AG09319 (cell line): ENCODE measurements around the gene RAMP1.

Experiments
- DNase-seq: peaks from one replicate; pipeline ENCODE4 v3.0.0-alpha.2; 2010; ENCODE audit warnings: low read depth; ENCODE audit errors: extremely low read depth
- CTCF ChIP-seq: IDR thresholded peaks from 2 replicates; pipeline ENCODE4 v1.5.1; 2011; ENCODE audit warnings: low read depth, mild to moderate bottlenecking, inconsistent platforms, low read length, moderate library complexity

RAMP1 gene

DNA sequence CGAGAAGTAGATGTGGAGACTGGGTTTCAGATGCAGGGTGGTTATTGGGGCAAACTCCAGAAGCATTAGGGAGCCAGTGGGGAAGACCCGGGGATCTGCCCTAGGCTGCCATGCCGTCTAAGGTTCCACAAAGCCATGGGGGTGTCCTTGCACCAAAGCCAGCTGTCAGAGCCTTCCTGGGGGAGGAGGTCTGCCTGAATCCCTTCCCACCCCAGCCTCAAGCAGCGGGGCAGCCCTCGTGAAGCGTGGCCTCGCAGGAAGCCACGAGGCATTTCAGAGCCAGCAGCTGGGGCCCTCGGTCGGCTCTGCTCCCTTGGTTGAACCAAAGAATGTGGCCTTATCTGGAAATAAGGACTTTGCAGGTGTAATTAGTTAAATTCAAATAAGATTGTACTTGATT, 56.2 kb downstream of the RAMP1 start:
- no peak for DNase-seq
- no peak for TF ChIP-seq CTCF

- no peak for DNase-seq
- no peak for TF ChIP-seq CTCF
Measured at GRCh38 chr2:237916296-237916695, 56.9 kb downstream of the RAMP1 start.

DNA sequence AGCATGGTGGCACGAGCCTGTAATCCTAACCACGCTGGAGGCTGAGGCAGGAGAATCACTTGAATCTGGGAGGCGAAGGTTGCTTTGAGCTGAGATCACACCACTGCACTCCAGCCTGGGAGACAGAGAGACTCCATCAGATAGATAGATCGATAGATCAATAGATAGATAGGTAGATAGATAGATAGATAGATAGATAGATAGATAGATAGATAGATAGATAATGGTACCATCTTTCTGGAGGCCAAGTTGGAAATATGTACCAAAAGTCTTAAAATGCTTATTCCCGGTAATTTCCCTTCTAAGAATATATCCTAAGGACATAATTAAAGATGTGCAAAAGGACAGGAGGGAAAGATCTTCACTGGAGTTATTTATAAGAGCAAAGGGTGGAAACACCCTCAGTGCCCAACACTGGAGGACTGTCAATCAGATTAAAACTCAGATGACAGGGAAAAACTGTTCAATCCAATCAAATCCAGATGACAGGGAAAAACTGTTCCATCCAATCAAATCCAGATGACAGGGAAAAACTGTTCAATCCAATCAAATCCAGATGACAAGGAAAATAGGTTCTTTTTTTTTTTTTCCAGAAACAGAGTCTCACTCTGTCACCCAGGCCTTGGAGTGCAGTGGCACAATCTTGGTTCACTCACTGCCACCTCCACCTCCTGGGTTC, 58.4 kb downstream of the RAMP1 start:
- no peak for TF ChIP-seq CTCF
- no peak for DNase-seq

DNA sequence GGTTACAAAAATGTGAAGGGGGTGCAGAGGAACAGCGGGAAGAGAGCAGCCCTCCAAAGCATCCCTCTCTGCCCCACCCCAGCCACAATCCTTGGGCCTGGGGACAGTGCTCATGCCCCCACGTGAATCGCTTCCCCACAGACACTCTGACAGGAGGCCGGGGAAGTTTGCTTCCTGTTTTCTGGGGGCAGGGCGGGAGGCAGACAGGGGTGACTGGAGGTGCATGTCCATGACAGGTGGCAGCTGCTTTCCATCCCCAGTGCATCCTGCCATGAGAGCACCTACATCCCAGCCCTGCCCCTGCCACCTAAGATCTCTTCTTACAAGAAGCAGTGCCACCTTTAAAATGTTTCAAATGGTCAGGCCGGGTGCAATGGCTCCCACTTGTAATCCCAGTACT, 60.2 kb downstream of the RAMP1 start:
- no peak for DNase-seq

GRCh38 chr2:237920673-237921072, 61.2 kb downstream of the RAMP1 start:
- DNase-seq = no peak
- TF ChIP-seq CTCF = no peak

More for the DNA sequence above, 60.2 kb downstream of the RAMP1 start:
- TF ChIP-seq CTCF = no peak

- no peak for DNase-seq
- no peak for TF ChIP-seq CTCF
Measured at GRCh38 chr2:237921967-237922492, 62.6 kb downstream of the RAMP1 start.

DNA sequence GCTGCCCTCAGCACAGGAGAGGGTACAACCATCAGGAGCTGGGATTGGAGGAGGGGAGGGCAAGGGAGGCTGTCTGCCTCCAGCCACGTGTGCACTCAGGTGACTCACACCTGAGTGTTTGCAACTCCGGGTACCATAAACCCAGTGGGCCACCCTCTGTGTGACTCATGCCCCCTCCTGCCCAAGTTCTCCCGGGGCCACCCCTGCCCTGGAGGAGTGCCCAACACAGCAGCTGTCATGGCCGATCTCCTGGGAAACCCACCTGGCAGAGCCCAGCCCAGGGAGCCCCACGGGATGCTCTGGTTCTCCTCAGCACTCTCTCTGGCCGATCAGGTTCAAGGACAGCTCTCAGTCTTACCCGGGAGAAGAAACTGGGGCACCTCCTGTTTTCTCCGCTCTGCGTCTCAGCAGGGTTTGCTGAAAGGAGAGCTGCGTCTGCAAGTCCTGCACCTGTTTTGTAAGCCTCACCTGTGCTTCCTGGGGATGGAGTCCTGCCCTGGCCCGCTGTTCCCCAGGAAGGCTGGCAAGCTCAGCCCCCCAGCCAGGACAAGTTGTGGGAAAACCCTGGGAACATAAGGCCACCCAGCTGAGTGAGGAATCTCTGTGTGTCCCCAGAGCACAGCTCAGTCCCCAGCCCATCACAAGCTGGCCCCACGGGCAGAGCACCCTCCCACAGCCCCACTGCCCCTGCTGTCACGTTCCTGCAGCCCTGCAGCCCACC, 63.4 kb downstream of the RAMP1 start:
- no peak for DNase-seq
- TF ChIP-seq CTCF = no peak
